ENCODE data around the gene KLC4.

KLC4 gene

DNA sequence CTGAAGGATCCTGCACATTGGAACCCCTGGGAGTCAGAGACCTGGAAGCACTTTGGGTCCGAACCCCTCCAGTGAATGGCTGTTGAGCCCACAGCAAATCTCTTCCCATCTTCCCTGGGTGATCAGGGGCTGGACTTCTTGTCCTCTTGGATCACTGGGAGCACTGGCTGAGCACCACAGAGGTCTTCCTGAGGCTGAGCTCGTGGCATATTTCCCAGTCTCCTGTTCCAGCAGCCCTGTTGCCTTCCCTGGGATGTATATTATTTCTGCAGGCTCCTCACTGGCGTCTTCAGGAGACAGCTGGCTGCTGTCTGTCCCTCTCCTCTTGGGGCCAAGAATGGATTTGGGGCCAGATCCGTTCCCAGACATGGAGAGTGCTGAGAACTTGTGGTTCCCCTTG, 60.1 kb downstream of the KLC4 start:
- DNase-seq (ENCODE audit: low read depth), result no peak
- H3K4me3 ChIP-seq (ENCODE audit: low read depth, low read length), result no peak overlapping the region

DNA sequence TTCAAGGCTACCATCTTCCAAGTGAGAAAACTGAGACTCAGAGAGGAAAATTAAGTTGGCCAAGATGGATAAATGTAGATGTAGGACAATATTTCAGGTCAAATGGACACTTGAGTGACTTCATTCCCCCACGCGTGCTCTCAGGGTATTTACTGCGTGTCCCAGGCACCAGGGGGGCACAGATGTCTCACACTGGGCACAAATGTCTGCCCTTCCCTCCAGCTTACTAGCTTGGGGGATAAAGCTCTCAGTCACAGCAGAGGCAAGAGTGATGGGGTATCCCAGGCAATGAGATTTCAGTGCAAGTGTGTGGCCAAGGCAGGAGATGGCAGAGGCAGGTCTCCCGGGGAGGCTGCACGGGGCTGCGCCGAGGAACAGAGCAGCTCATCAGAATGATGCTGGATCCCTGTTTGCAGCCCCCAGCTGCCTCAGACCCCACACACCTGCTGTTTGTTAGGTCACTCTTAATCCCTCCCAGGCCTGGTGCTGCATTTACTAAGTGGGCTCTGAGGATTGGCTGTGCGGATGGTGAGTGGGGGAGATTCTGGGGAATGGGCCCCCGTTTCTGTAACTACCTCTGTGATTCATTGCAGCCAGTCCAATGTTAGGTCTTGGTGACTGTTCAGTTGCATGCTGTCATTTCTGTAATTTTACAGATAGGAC, 60.8 kb downstream of the KLC4 start:
- no peak overlapping the region for H3K4me3 ChIP-seq (ENCODE audit: low read depth, low read length)
- DNase-seq (ENCODE audit: low read depth), result no peak

DNA sequence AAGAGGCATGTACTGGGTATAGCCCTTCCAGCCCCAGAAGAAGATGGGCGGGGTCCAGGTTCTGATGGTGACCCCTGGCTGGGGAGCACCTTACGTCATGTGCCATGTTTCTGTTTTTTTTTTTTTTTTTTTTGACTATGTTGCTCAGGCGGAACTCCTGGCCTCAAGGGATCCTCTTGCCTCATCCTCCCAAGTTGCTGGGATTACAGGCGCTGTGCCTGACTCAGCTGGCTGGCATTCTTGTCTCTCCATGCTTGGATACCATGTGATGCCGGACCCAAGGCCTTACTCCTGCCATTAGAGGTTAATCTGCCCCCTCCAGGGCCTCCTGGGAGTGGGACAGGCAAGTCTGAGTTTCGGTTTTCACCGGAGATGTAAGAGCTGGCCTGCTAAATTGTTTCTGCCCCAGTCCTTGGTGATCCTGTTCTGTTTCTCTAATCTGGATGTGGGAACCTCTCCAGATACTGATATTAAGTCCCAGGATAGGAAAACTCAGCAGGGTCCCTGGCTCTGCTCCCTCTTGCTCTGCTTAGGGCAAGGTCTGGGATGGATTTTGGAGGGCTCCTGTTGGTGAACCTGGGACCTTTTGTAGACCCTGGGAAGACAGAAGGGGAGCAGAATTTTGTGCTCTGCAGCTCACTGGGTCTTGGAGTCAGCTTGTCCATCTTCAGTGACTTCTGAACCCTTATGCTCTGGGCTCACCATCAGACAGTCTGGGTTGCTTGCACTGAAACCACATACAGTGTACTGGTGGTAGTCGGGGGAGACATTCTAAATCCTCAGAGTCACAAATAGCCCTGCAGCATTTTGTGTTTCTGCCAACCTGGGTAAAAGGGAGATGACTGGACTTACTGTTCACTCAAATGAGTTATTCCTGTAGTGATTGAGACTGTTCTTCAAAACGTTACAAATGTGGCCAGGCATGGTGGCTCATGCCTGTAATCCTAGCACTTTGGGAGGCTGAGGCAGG, 61.8 kb downstream of the KLC4 start:
- peak; percentile 97 for DNase-seq (ENCODE audit: low read depth)
- H3K4me3 ChIP-seq (ENCODE audit: low read depth, low read length), result peak overlapping the region; percentile 2

- H3K4me3 ChIP-seq (ENCODE audit: low read depth, low read length), result no peak overlapping the region
These were observed 62.7 kb downstream of the KLC4 start for GRCh38 chr6:43122146-43122545.

DNA sequence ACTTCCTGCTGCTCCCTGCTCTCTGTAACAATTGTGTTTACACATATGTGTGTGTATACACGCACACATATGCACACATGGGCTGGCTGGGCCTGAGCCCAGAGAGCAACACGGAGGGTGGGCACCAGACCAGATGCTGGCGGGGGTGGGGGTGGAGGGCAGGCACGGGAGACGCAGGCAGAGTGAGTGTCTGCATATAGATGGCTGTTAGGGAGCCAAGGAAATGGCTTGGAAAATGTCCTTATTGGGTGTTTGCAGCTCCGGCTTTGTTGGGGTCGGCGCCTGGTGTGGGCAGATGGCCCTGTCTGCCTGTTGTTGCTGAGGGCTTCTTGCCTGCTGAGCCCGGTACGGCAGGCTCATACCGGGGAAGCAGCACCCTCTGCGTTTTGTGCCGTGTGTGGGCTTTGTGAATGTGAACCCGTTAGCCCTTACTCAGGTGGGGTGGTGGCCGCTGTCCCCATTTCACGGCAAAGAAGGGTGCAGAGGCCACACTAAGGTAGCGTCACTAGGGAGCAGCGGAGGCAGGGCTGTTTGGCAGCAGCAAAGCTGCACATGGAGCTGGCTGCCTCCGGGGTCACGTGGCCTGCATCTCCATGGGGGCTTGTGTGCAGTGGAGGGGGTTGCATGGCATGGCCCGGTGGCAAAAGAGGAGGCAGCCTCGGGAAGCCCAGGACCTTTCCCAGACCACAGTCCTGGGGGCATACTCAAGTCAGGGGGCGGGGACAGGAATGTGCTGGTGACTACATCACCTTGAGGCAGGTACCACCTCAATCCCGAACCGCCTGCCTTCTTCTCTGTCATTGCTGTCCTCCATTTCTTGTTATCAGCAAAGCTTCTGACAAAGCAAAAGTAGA, 64.3 kb downstream of the KLC4 start:
- DNase-seq (ENCODE audit: low read depth), result no peak
- H3K4me3 ChIP-seq (ENCODE audit: low read depth, low read length), result no peak overlapping the region

More at GRCh38 chr6:43122146-43122545, 62.7 kb downstream of the KLC4 start:
- DNase-seq (ENCODE audit: low read depth), result no peak

DNA sequence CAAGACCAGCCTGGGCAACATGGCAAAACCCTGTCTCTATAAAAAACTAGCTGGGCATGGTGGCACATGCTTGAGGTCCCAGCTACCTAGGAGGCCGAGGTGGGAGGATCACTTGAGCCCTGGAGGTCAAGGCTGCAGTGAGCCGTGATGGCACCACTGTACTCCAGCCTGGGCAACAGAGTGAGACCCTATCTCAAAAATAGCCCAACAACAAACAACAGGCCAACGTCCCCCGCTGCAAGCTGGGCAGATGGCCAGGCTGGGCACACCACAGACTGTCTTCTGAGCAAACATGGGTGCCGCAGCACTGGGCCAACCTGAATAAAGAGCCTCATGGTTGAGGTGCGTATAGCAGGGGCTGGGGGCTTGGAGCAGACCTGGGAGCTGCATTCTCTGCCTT, 65.0 kb downstream of the KLC4 start:
- DNase-seq (ENCODE audit: low read depth), result no peak
- H3K4me3 ChIP-seq (ENCODE audit: low read depth, low read length), result no peak overlapping the region
